Measurements from ENCODE around the gene MZT2B. TPM values are rescaled to one million over a fixed set of nuclear protein-coding genes. Genes with fewer than 3 reads are reported as not detected.
"Not testable (repeated sequence)": the region's sequence is repeated elsewhere in the genome, so short reads cannot be mapped to it uniquely, and the experiment has no call there.

The MZT2B gene
- polyA plus RNA-seq, 1 of the 3 experiments (the other 2 are of a cell fraction): 222 TPM

GRCh38 chr2:130231656-130232055 is 49.6 kb downstream of the MZT2B start:
- no peak overlapping the region for H3K9ac ChIP-seq
- WGBS (ENCODE audit: low lambda C conversion rate): 53% methylated on average over 11 of the region's 12 CpGs
- no peaks in the 10 kb centered on the region for H3K9me2 ChIP-seq
- ChIA-PET CTCF (no interaction called here), POLR2A (no interaction called here)
- H3K4me3 ChIP-seq (ENCODE audit: low read depth in 2 of 2, low read length in 1 of 2): no peak overlapping the region
- H3K27ac ChIP-seq (ENCODE audit: low read depth in 2 of 2, low read length in 1 of 2): no peak overlapping the region
- TF ChIP-seq, protein P1, sequence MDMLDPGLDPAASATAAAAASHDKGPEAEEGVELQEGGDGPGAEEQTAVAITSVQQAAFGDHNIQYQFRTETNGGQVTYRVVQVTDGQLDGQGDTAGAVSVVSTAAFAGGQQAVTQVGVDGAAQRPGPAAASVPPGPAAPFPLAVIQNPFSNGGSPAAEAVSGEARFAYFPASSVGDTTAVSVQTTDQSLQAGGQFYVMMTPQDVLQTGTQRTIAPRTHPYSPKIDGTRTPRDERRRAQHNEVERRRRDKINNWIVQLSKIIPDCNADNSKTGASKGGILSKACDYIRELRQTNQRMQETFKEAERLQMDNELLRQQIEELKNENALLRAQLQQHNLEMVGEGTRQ (IDR thresholded peaks at IDR 0.05; ENCODE audit: borderline replicate concordance, low read depth, low read length): no peak
- TF ChIP-seq GATA2 (CRISPR knock-in tag; IDR thresholded peaks at IDR 0.05) (no peak), EZH2phosphoT487 (IDR thresholded peaks at IDR 0.05; ENCODE audit: borderline replicate concordance, low read depth) (no peak), FOSL2 (IDR thresholded peaks at IDR 0.05; ENCODE audit: borderline replicate concordance, low read depth) (no peak)
- TF ChIP-seq, protein P2, sequence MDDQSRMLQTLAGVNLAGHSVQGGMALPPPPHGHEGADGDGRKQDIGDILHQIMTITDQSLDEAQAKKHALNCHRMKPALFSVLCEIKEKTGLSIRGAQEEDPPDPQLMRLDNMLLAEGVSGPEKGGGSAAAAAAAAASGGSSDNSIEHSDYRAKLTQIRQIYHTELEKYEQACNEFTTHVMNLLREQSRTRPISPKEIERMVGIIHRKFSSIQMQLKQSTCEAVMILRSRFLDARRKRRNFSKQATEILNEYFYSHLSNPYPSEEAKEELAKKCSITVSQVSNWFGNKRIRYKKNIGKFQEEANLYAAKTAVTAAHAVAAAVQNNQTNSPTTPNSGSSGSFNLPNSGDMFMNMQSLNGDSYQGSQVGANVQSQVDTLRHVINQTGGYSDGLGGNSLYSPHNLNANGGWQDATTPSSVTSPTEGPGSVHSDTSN (IDR thresholded peaks at IDR 0.05): no peak
- H3K4me2 ChIP-seq: no peak overlapping the region
- no peaks in the 10 kb centered on the region for H3K79me2 ChIP-seq (ENCODE audit: insufficient read depth)
- no peaks in the 10 kb centered on the region for H3K4me1 ChIP-seq (ENCODE audit: control insufficient read depth in 1 of 2, insufficient read depth in 2 of 2, low read depth in 1 of 2, low read length in 1 of 2)
- no peak overlapping the region for H2AFZ ChIP-seq (ENCODE audit: low read depth)
- no peak for DNase-seq
- no peaks in the 10 kb centered on the region for H3F3A ChIP-seq (replicated peaks; ENCODE audit: insufficient read depth)
- H4K20me1 ChIP-seq (ENCODE audit: insufficient read depth): no peaks in the 10 kb centered on the region
- H3K9me3 ChIP-seq: no peaks in the 10 kb centered on the region
- H3K27me3 ChIP-seq (ENCODE audit: insufficient read depth): no peaks in the 10 kb centered on the region
- H3K36me3 ChIP-seq (replicated peaks in 1 of 2; ENCODE audit: control insufficient read depth in 1 of 2, insufficient read depth in 2 of 2, low read length in 1 of 2): no peaks in the 10 kb centered on the region

DNA sequence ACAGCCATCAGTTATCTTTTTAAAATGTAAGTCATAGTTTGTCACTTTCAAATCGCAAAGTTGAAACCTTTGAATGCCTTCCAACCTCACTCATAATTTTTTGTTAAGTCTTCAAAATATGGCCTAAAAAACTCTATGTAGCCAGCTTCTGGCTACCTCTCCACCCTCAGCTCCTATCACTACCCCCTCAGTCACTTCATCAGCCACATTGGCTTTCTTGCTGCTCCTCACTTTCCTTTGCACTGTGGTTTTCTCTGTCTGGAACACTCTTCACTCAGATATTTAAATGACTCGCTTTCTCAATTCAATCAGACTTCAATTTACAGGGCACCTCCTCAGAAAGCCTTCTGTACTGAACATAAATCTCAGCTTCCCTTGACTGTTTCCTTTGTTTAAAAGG is 51.0 kb downstream of the MZT2B start:
- POLR2A ChIA-PET; H3K79me2 ChIP-seq (ENCODE audit: insufficient read depth); H3K27me3 ChIP-seq (ENCODE audit: insufficient read depth); H3K4me3 ChIP-seq (ENCODE audit: low read depth in 2 of 2, low read length in 1 of 2); H2AFZ ChIP-seq (ENCODE audit: low read depth); H3K27ac ChIP-seq (ENCODE audit: low read depth in 2 of 2, low read length in 1 of 2); DNase-seq; H3K4me2 ChIP-seq; H3K9me3 ChIP-seq; H3K36me3 ChIP-seq (replicated peaks in 1 of 2; ENCODE audit: control insufficient read depth in 1 of 2, insufficient read depth in 2 of 2, low read length in 1 of 2); CTCF ChIA-PET; H3K9ac ChIP-seq; H3F3A ChIP-seq (replicated peaks; ENCODE audit: insufficient read depth); H3K9me2 ChIP-seq; H4K20me1 ChIP-seq (ENCODE audit: insufficient read depth); H3K4me1 ChIP-seq (ENCODE audit: control insufficient read depth in 1 of 2, insufficient read depth in 2 of 2, low read depth in 1 of 2, low read length in 1 of 2): not testable (repeated sequence)
- WGBS (ENCODE audit: low lambda C conversion rate): 57% methylated on average over 2 of the region's 2 CpGs

- H3K4me1 ChIP-seq (ENCODE audit: control insufficient read depth in 1 of 2, insufficient read depth in 2 of 2, low read depth in 1 of 2, low read length in 1 of 2); H3K9me3 ChIP-seq; POLR2A ChIA-PET; H4K20me1 ChIP-seq (ENCODE audit: insufficient read depth); H2AFZ ChIP-seq (ENCODE audit: low read depth); H3K27ac ChIP-seq (ENCODE audit: low read depth in 2 of 2, low read length in 1 of 2); H3F3A ChIP-seq (replicated peaks; ENCODE audit: insufficient read depth); H3K9me2 ChIP-seq; DNase-seq; H3K27me3 ChIP-seq (ENCODE audit: insufficient read depth); H3K4me2 ChIP-seq; CTCF ChIA-PET; H3K4me3 ChIP-seq (ENCODE audit: low read depth in 2 of 2, low read length in 1 of 2); H3K79me2 ChIP-seq (ENCODE audit: insufficient read depth); H3K9ac ChIP-seq; H3K36me3 ChIP-seq (replicated peaks in 1 of 2; ENCODE audit: control insufficient read depth in 1 of 2, insufficient read depth in 2 of 2, low read length in 1 of 2): not testable (repeated sequence)
- 63% methylated on average over 6 of the region's 6 CpGs for WGBS (ENCODE audit: low lambda C conversion rate)
Measured at GRCh38 chr2:130239581-130239980, 57.5 kb downstream of the MZT2B start.

Other genes starting within 250 kb of the MZT2B start
- gene RAB6C, start 202.6 kb upstream of the MZT2B start, polyA plus RNA-seq (2012; rRNA removed): 0.02 and 0.05 TPM in 2 replicates
- not detected in 2 replicates for gene POTEF, start 53.0 kb upstream of the MZT2B start, polyA plus RNA-seq (2012; rRNA removed)
- 14.5 and 16.2 TPM in 2 replicates for gene CCDC74B, start 37.1 kb upstream of the MZT2B start, polyA plus RNA-seq (2012; rRNA removed)
- gene SMPD4, start 660 bp upstream of the MZT2B start, polyA plus RNA-seq (2012; rRNA removed): 33.1 and 43.0 TPM in 2 replicates
- not detected in 2 replicates for gene TUBA3E, start 16.2 kb downstream of the MZT2B start, polyA plus RNA-seq (2012; rRNA removed)
- gene IMP4, start 160.6 kb downstream of the MZT2B start, polyA plus RNA-seq (2012; rRNA removed): 247 and 252 TPM in 2 replicates
- gene PTPN18, start 173.8 kb downstream of the MZT2B start, polyA plus RNA-seq (2012; rRNA removed): 30.4 and 31.7 TPM in 2 replicates

Measured in SK-N-SH (cell line).